GM18858 (cell line): ENCODE data around the gene PSMB3.
"Not testable (repeated sequence)": the region's sequence is repeated elsewhere in the genome, so short reads cannot be mapped to it uniquely, and the experiment has no call there.

ENCODE experiments used
- ATAC-seq: cut with Tn5 transposase; IDR thresholded peaks from one replicate; pipeline ENCODE4 v1.9.1; 2021; ENCODE audit not compliant: unreplicated experiment

Gene PSMB3

DNA sequence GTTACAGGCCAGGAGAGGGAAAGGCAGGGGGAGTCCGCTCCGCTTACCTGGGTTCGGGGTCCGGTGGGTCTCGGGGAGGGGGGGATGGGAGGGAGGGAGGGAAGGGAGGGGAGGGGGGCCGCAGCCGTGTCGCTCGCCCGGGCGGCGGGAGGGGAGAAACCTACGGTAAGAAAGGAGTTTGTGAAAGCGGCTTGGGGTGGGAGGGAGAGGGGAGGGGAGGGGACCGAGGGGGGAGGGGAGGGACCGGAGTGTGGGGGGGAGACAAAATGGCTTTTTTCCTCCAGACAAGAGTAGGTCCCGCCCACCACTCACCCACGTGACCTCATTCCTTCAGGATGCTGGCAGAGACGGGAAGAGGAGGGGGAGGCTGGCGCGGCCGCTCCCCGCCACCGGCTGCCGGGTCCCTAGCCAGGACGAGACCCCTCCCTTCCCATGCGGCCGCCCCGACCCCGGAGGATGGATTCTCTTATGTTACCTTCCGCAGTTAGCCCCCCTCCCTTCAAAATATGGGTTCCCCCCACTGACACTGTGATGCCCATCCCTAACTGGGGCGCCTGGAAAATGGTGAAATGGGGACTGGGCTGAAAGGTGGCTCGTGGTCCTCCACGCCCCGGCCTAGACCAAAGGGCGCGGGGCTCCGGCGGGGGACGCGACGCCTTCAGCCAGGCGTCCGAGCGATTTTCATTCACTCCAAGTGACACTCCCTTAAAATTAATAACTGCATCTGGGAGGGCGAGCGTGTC, 4.2 kb upstream of the PSMB3 start, which contains the start of gene PCGF2:
Gene PCGF2 (minus strand): TSS at position 188 of the 743 bp plus-strand sequence. CDS start 7,934 bp downstream, outside the sequence.
- ATAC-seq, result no peak

DNA sequence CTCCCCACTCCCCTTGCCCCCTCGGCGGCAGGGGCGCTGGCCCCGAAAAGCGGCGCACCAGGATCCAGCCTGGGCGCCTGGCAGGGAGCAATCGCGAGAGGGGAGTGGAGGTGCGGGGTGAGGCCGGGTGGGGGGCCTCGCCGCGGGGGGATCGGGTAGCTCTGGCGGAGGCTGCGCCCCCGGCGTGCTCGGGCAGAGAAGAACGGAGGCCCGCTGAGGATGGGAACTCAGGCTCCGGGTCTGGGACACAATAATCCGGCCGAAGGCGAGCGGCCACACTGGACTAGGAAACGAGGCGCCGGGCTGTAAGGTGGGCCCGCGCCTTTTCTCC, 3.7 kb upstream of the PSMB3 start:
- no peak for ATAC-seq

DNA sequence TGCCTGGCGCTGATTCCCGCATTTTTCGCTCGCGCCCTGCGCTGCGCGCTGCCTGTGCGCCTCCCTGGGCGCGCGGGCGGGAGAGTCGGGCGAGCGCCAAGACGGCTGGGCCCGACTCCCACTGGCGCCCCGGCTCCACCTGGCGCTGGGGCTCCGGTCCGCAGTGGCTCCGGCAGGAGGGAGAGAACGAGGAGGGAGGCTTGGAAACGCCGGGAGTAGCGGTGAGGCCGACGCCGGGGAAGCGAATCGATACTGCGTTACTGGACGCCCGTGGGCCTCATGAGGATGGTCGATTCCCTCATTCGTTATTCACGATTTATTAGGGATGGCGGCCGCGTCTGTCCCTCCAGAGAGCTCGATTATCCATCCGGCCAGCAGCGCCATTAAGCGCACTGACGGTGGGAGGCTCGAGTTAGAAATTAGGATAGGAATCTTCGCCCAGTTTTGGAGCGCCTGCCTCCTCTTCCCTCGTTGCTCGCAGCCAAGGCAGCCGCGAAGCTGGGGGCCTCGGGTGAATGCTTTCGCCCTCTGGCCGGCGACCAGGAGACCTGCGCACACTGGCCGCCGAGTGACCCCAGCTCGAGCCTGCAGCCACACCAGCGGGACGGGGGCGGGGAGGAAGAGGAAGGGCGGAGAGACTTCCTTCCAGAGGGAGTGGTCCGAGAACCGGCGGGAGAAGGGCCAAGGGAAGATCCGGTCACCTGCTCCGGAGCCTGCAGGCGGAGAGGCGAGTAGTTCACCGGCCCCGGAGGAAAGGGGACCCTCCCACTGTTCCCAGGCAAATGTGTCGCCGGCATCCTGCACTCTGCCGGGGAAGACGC, 3.1 kb upstream of the PSMB3 start:
- ATAC-seq, result no peak

DNA sequence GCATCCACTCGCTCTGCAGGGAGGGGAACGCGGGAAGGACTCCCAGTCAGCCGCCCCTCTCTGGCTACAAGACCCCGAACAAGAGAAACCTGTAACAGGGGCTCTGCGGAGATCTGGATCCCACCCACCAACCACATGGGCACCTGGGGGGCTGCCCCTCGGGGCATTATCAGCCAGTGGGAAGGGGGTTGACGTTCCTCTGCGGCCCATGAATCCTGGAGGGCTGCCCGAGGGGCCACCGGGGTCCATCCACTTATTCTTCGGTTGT, 2.6 kb upstream of the PSMB3 start:
- no peak for ATAC-seq

DNA sequence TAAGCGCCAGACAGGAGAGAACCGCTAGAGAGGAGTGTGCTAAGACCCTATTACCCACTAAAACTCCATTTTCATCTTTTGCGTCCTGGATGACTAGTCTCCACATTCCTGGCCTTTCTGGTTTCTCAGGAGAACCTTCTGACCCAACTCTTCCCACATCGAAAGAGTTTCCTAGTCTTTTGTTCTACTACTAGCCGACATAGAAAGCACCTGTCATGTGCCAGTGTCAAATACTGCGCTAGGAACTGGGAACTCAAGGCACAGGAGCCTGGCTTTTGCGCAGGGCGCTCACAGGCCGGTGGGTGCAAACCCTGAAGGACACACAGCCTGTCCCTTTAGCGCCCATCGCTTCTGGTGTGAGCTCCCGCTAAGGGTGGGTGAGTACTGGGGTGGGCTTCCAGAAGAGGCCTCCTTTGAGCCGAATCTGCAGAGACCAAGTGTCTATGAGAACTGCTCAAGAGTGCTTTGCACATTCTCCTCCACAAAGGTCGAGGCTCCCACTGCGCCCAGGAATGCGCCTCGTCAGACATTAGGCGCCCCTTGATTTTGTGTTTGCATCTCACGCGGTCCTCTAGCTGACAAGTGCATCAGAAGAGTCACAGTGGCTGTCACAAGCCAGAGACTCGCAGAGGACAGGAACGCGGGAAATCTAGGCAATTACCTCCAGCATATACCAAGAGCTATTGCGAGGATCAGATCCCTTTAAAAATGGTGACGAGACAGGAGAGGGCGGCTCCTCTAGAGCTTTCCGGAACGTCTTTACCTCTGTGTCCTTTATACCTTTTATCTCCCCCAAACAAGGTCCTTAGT, 2.0 kb upstream of the PSMB3 start:
- ATAC-seq, result no peak

DNA sequence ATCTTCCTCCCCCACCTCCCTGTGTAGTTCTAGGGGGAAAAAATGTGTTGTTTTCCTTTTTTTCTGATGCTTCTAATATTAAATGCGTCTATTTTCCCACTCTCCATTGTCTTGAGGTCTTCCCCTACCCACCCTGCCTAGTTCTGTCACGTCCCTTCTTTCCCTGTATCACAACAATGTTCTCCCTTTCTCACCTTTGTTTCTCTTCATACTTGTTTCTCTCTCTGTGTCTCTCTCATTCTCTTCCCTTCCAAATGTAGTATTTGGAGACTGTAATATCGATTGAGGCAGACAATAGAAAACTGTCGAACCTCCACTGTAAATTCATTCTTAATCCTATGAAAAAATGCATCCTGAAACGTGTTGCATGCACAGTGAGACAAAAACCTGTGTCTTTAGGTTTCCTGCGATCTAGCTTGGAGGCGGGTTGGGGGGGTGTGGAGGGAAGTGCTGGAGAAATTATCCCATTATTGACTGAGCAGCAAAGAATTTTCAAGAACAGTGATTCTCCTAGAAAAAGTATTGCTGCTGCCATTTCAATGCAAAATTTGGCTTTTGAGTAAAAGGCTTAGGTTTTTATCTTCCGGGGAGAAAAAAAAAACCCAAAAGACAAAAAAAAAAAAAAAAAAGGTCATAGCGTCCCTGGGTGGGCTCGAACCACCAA, 1.3 kb upstream of the PSMB3 start:
- ATAC-seq, result no peak

DNA sequence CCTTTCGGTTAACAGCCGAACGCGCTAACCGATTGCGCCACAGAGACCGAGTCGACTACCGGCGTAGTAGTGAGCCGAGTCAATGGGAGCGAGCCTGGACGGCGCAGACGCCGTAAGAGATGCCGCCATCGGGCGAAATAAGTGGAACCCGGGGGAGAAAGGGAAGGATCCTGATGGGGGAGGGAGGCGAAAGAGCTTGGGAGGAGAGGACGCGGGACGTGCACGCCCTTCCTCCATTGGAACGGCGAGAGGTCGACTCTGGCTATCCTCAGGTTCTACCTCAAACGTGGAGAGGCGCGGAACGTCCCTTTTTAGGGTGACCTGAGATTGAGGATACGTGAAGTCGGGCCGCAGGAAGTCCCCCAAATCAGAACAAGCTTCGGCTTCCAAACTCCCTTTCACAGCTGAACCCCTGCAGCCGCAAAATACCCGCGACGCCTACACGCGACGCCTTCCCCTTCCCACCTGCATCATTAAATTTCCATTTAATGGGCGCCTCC, 683 bp upstream of the PSMB3 start:
- no peak for ATAC-seq

DNA sequence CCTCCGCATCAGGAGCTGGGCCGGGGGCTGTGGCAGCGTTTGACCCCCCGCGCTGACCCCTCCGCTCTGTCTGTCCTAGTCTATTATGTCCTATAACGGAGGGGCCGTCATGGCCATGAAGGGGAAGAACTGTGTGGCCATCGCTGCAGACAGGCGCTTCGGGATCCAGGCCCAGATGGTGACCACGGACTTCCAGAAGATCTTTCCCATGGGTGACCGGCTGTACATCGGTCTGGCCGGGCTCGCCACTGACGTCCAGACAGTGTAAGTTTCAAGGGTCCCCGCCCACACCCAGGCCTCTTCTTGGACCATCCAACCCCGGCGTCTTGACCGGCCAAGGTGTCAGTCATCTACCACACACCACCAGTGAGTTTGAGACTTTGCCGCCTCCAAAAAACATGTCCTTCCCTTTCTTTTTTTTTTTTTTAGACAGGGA, 548 bp downstream of the PSMB3 start:
- no peak for ATAC-seq

DNA sequence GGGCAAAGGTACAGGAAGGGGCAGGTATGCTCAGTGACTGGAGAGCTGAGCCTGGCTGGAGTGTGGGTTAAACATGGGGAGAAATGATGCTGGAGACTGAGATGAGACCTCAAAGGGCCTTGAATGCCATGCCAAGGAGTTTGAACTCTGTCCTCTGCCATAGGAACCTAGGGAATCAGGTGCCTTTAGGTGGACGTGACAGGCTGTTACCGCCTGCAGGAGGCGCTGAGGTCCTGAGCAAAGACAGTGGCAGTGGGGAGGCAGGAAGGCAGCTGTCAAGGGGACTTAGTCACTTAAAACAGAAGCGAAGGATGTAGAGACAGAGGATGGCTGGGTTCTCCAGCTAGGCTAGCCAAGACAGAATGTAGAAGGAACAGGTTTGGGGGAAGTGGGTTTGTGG, 9.1 kb downstream of the PSMB3 start:
- no peak for ATAC-seq

DNA sequence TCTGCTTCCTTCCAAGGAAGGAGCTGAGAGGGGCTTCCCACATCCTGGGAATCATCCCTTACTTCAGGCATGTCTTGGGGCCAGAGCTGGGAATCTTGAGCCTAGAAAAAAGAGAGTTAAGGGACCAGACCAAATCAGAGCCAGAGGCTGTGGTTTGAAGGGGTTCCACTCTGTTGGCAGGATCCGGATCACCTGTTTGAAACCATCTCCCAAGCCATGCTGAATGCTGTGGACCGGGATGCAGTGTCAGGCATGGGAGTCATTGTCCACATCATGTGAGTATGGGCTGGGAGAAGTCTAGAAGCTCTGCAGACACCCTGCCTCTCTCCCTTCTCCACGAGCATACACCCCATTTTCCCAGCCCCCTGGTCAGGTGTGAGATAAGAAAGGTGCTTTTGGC, 9.7 kb downstream of the PSMB3 start:
- no peak for ATAC-seq

DNA sequence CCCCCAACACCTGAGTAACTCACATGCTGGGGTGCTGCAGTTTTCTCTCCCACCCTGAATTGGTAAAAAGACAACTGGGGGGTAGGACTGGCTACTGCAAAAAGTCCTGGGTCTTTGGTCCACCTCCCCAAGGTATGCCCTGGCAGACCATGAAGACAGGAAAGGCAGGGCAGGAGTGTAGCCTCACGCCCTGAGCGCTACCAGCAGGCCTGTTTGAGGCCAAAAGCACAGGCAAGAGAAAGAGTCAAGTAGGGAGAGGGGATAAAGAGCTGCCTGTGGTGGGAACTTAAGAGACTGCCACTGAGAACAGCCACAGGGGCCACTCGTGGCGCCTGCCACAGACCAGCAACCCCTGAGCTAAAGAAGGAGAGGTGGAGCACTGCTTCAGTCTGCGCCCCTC, 13.8 kb downstream of the PSMB3 start:
- ATAC-seq, result no peak

DNA sequence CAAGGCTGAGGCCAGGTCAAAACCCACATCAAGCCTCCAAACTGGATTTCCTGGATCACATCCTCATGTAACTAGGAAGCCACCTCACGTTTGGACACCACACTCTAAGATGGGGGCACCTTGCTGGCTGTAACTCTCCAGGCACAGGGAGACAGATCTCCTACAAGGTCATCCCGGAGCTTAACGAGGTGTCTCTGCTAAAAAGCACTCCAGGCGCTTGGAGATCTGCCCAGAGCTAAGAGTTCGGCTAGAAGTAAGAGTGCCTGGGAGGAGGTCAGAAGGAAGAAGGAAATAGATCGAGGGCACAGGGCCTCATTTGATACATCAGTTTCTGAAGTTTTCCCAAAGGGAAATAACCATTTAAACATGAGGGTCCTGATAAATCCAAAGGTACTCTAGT, 15.9 kb downstream of the PSMB3 start:
- no peak for ATAC-seq

DNA sequence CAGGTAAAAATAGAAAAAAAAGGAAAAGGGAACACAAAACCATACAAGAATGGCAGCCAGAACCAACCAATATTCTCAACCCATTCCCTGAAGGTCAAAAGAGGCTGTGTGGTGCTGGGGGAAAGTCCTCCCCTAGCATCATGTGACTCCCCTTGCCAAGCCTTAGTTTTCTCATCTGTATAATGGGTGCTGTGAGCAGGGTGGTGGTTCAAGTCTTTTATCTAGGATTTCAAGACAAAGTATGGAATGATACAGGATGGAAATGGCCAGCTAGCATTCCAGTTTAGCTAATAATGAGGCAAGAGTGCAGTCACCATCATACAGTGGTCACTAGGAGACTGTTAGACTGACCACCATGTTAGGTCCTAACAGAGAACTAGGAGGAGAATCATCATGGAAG, 20.7 kb downstream of the PSMB3 start:
- ATAC-seq, result no peak

DNA sequence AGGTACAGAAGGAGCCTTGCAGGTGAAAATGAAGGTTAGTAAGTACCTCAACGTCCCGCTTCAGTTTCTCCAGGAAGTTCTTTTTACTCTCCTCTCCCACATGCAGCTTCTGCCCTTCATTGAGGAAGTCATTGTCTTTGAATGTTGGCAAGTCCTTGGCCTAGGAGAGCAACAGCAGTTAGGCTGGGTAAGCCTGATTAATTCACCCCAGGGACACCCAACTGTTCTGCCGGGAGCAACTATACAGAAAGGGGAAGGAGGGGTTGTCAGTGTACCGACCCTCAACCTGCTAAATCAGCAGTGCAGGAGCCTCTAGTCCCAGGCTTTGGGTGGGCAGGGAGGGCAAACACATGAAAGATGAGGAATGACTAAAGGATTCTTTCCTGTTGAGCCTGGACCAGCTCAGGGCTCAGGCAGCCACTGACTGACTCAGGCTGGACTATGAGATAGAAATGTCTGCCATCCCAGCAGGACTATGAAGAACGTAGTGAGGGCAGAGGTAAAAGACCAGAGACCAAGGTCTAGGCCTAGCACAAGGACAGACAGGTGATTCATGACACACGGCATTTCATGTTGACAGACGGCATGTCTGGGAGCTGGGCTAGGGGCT, 25.2 kb downstream of the PSMB3 start:
- ATAC-seq, result no peak

DNA sequence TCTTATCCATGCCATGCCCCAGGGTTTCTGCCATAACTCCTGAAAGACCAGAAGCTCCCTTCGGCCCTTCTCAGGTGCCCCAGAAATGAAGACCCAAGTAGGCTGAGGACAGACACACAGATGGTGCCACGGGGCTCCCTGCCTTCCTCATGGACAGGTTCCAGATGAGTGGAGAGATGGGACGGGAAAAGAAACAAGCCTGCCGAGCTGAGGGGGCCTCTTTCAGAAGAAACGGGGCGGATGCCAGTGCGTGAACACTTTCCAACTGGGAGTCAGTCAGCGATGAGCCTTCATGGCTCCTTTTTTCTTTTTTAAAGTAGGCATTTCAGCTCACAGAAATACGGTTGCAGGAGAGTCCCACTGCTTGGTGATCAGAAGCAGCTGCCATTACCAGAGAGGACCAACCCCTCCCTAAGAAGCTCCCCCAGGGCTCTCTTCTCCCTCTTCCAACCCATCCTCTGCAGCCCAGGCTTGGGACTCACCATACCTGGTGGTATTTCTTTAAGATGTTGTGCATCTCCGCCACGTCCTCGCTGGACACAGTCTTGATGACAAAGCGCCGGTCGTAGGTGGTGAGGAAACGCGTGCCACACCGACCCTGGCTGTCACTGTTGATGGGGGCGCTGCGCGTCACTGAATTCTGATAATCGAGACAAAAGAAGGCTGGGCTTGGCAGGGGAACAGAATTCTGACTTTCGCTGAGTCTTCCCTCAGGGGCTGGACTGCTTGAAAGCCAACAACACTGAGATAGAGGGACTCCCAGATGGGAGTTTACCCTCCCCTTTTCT, 27.6 kb downstream of the PSMB3 start:
- no peak for ATAC-seq

DNA sequence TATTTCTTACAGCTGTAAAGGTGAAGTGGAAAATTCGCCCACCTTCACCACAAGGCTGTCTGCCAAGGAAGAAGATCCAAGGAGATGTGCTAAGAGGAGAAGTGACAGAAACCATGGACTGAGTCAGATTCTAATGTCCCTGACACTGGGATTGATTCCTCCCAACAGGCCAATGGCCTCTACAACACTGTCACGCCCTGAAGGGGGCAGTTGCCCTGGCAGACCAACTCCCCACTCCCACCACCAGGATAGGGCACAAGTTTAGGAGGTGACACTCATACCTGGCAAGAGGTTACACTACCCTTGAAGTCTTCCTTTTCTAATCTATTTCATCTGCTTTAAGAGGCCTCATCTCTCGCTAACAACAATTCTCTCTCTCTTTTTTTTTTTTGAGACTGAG, 30.7 kb downstream of the PSMB3 start:
- ATAC-seq, result no peak

DNA sequence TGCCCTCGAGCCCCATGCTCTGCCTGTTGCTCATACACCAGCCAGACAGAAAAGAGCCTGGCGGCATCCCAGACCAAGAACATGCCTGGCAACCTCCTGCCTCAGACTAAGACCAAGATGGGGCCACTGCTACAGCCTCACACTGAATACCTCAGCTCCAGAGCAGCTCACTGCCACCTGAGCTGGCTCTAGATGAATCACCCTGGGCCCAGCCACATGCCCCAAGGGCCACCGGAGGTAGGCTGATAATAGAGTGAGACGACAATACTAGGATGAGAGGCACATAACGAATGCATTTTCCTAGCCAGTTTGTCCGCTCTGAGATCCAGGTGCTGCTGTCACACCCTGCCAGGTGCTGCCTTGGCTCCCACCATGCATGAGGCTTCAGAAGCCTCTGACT, 33.8 kb downstream of the PSMB3 start:
- ATAC-seq, result no peak

DNA sequence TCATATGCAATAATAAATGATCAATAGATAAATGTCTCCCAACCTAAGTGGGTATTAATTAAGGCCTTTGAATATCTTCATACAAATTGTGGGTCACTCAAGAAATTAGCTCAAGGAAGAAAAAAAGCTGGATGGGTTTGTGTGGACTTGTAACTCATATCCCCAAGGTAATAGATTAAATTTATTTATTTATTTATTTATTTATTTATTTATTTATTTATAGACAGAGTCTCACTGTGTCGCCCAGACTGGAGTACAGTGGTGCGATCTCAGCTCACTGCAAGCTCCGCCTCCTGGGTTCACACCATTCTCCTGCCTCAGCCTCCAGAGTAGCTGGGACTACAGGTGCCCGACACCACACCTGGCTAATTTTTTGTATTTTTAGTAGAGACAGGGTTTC, 35.5 kb downstream of the PSMB3 start:
- not testable (repeated sequence) for ATAC-seq

DNA sequence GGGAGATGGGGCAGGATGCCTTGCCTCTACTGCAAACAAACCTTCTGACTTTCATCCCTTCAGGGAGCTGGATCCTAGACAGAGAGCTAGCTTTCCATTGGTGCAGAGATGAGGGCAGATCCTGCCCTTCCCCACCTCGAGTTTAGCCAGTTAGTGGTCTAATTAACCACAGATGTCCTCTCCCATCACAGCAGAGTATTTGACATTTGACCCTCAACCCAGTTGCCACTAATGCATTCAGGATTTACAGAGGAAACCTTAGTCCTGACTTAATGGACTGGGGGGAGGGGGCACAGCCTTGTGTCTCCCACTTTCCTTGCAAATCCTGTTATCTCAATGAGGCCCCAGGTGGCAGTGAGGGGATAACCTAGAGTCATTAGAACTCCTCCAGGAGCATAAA, 36.6 kb downstream of the PSMB3 start:
- ATAC-seq, result no peak

DNA sequence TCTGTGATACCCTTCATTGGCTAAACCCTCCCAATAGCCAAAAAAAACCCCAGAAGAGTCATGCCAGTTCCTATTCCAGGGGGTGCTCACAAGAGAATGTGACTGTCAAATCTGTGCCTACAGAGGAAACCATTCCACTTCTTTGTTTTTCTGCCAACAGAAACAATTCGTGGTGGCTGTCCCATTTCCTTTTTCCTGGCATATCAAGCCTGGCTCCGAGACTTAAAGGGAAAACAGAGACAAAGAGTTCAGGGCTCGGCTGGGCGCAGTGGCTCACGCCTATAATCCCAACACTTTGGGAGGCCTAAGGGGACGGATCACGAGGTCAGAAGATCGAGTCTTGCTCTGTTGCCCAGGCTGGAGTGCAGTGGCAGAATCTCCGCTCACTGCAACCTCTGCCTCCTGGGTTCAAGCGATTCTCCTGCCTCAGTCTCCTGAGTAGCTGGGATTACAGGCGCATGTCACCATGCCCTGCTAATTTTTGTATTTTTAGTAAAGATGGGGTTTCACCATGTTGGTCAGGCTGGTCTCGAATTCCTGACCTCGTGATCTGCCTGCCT, 37.7 kb downstream of the PSMB3 start:
- ATAC-seq, result not testable (repeated sequence)
